HG03521 (cell line): Measurements from ENCODE around the gene MTFP1.
"Not testable (repeated sequence)": the region's sequence is repeated elsewhere in the genome, so short reads cannot be mapped to it uniquely, and the experiment has no call there.

Experiments
- ATAC-seq: cut with Tn5 transposase; IDR thresholded peaks from one replicate; pipeline ENCODE4 v1.9.1; 2021; ENCODE audit warnings: mild to moderate bottlenecking, moderate library complexity; ENCODE audit not compliant: unreplicated experiment

Gene MTFP1

DNA sequence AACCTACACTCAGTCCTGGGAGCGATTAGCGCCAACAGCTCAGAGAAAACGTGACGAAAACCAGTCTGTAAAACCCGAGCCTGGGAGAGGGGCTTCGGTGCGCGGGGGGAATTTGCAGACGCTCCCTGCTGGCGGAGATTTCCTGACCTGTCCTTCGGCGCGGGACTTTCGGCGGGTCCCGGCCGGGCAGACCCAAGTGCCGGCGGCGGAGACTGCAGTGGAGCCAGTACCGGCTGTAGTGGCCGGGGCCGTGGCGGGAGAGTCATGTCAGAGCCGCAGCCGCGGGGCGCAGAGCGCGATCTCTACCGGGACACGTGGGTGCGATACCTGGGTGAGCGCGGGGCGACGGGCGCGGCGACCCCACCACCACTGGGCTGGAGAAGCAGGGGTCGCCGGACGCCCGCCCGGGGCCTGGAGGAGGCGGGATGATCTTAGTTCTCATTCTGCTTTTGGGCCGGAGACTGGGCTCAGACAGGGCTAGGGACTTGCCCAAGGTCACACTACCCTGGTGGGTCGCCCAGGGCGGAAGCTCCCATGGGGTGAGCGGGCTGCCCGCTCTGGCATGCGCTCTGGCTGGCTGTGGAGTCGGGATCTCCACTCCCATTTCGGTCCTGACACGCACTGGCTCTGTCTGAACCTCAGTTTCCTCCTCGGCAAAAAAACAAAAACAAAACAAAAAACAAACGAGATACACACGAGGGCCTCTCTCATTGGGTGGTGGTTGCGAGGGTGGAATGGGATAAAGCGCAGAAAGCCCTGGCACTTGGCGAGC is at the start of gene MTFP1:
Gene MTFP1 (plus strand): TSS at position 153 of the 772 bp plus-strand sequence. CDS start 112 bp downstream, at position 265.
- no peak for ATAC-seq

- no peak for ATAC-seq
These were observed 45.6 kb upstream of the MTFP1 start for GRCh38 chr22:30380011-30380410.

DNA sequence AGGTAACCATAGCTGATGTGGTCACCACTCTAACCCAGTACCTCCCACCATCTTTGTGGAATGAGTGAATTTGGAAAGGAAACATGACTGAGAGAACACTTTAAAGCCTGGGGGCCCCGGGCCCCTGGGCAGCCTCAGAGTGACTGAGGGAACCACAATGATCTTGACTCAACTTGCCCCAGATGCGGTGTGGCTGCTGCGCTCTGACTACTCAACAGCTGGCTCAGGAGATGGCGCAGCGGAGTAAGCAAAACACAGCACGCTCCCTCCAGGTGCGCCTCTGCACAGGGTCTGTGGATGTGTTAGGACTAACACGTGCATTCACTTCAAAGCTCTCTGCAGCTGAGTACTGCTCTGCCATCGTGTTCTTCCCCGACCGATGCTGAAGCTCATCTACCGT is 44.3 kb upstream of the MTFP1 start:
- no peak for ATAC-seq

GRCh38 chr22:30382340-30382739 is 43.2 kb upstream of the MTFP1 start:
- no peak for ATAC-seq

GRCh38 chr22:30383061-30383460 is 42.5 kb upstream of the MTFP1 start:
- no peak for ATAC-seq

DNA sequence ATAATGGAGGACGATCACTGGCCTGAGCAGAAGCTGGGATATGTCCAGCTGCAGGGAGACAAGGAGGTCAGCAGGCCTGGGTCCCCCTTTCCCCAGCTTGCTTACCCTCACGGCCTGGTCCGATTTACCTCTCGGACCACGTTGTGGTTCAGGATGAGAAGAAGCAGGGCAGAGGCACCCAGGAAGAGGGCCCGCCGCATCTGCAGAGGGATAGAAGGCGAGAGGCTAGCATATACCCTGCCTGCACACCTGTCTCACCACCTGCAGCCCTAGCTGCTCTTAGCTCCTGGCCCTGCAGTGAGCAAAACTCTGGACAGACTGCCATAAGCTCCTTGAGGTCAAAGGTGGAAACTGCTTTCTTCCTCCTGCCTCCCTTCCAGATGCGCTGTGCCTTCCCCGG is 39.6 kb upstream of the MTFP1 start:
- no peak for ATAC-seq

DNA sequence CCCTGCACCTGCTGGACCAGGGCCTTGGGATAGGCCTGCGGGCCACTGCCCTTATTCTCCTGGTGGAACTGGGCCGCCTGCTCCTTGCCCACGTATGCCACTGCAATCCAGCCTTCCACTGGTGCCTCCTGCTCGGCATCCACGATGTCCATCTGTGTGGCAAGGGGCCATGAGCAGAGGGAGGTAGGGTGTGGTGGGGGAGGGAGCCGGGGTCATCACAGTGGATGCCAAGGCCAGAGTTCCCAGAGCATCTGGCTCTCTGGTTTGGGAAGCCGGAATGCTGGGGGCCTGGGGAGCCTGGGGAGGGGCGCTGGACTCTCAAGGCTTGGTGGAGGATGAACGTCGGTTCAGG is 39.0 kb upstream of the MTFP1 start:
- no peak for ATAC-seq

DNA sequence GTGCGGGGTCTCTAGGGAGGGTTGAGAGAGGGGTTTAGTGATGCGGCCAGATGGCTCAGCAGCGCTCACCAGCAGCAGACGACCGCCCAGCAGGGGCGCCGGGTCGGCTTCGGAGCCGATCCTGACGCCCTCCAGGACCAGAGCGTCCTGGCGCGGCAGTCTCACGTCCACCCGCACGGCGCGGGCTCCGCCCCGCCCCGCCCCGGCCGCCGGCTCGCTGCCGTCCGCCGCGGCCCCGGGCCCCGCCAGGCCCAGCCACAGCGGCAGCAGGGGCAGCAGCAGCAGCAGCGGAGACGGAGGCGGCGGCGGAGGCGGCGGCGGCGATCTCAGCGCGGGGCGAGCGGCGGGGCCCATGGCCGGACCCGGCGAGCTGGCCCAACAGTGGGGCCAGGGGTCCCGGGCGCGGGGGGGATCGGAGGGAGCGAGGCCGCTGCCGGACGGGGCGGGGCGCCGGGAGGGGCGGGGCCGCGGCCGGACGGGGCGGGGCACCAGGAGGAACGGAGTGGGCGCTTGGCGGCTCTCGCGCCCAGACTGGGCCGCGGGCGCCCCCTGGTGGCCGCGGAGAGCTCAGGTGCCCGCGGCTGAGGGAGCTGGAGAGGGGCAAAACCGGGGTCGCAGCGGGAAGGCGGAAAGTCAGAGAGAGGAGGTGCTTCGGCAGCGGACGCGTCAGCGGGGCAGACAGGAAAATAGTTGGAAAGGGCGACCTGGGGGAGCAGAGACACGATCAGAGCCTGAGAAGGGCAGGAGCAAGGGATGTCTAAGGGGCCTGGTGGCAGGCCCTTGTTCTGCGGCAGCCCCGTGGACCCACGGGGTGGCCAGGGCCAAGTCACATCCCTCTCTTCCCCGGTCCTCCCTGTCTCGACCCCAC is 38.4 kb upstream of the MTFP1 start, which contains the start of gene RNF215:
Gene RNF215 (minus strand): TSS at position 452 of the 868 bp plus-strand sequence. CDS start 98 bp downstream, at position 354.
- peak; percentile 76 for ATAC-seq

DNA sequence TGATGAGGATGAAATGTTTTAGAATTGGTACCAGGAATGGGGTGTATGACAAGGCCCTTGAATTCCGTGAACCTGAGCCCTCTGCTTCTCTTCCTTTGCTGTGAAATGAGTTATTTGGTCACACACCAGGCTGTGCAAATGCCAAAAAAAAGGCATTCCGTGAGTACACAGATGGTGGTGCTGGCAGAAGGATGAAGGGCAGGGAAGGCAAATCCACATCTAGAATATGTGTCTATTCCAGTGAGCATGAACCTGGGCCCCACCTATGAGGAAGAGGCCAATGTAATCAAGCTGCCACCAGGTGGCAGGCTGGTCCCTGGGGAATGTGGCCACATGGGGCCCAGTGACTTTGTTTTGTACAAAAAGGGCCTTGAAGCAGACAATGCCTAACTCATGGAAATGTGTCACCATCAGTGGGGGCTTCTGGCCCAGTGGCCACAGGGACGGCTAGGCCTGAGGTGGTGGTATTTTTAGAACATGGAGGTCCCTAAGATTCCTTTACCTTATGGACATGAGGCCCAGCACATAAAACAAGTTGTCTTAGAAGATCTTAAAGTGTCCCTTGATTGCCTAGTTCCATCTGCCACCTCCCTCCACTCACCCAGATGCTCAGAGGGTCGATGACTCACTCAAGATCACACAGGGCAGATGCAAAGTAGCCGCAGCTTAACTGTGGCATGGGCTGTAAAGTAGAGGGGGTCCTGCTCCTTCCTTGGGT is 34.4 kb upstream of the MTFP1 start:
- ATAC-seq: no peak

DNA sequence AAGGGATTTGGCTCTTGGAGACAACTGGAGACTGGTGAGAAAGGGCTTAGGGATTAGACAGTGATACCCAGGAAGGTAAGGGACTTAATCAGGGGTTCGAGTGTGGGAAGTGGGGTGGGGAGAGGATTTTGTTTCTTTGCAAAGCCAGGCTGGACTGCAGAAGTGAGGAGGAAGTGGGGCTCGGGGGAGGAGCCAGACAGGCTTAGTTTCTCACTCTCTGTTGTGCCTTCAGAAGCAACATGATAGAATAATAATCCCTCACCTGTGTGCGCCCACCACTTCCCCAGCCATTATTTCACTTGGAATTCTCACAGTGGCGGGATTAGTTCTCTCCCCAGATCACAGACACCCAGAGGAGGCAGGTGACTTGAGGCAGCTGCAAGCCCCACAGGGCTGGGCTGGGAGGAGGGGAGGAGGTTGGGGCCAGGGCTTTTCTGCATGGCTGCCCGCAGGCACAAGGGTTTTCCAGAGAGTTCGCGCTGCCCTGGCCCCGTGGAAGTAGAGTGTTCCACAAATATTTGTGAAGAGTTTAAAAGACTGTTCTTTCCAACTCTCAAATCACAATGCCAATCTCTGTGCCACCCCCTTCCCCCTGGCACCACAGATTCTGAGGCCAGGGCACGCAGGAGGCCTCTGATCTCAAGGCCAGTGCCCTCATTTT is 32.8 kb upstream of the MTFP1 start:
- no peak for ATAC-seq

DNA sequence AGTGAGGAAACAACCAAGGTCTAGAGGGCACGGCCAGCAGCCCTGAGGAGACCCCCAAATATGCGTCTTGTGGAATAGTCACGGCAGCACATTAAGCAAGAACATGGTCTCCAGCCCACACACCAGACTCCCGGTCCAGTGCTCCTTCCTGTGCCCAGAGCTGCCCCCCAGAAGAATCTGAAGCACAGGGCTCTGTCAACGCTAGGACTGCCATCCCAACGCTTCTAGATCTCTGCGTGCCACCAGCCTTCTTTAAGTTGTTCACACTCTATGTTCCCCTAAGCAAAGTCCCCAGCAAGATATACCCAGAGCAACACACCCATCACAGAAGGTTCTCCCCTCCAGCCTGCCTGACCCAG is 32.3 kb upstream of the MTFP1 start:
- no peak for ATAC-seq

DNA sequence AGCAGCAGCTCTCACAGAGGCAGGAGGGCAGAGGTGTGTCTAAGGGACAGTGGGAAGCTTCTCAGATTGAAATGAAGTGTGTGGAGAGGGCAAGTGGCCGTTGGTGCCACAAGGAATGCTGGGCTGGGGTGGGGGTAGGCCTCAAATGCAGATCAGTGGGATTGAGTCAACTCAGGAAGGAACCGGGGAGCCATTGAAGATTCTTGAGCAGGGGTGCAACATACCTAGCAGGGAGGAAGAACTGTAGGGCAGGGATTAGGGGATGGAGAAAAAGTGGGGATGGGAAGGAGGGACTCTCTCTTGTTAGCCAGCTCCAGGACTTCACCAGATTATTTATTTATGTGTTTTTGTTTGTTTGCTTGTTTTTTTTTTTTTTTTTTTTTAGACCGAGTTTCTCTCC is 31.7 kb upstream of the MTFP1 start:
- no peak for ATAC-seq

DNA sequence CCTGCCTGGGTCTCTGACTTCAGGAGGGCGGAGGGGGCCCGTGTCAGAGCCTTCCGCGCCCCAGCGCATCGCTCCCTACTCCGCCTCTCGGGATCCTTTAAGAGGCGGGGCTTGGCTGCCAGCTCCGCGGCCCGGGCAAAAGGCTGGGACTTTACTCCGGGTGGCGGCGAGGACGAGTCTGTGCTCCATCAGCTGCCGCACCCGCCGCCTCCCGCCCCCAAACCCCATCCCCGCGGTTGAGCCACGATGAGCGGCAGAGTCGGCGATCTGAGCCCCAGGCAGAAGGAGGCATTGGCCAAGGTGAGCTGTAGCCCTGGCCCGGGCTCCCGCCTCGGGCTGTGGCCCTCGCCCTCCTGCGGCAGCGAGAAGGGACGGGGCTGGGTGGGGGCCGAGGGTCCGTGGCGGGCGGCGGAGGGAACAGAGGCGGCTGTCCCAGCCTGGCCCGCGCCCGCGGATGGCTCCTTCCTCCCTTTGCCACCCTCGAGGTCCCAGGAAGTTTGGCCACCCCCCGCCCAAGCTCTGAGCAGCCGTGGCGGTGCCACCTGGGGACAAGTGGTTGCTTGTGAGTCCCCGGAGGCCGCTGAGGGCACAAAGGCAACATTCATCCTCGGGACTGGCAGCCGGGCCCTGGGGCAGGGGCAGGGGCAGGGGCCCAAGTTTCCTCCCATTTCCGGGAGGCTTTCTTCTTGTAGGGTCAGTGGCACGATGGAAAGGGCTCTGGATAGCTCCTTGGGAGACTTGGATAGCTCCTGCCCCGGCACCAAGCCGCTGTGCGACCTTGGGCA is 28.5 kb upstream of the MTFP1 start, which contains the start of gene SEC14L2:
Gene SEC14L2 (plus strand): TSS at position 148 of the 785 bp plus-strand sequence. CDS start 99 bp downstream, at position 247.
- ATAC-seq: no peak

DNA sequence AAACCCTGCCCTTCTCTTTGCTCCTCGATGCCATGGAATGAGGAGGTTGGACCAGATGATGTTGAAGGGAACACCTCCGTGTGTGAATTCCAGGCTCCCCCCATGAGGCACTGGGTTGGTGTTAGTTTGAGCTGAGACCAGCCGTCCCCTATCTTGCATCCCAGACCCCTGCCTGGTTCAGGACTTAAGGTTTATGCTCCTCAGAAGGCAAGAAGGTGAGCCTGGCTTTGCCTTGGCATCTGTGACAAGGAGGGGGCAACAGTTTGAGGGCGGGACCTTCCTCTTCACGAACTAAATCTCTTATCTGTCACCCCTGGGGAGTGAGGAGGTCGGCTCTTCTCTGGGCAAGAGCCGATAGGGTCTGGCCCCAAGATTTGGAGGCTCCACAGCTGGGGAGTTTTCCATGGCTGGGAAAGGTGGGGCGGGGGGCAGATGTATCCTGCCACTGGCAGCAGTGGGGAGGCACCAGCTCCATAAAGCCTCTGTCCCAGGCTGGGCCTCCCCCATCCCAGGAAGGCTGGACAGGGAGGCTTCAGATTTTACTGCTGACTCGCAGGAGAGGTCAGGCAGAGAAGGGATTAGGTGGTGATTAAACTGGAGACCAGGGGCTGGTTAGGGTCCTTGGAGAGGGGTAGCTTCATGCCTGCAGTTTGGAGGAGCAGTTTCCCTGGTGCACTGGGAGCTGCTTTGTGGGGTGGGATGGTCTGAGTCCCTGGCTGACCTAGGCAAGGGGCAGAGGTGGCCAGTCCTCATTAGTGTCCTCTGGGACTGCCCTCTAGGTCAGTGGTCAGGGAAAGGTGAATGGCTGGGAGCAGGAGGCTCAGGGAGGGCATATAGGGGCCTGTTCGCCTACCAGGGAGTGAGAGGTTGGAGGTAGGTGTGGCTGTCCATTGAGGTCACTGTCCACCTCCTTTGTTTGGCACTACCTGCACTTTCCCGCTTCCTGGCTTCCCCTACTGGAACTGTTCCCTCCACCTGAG is 27.6 kb upstream of the MTFP1 start:
- ATAC-seq: no peak

DNA sequence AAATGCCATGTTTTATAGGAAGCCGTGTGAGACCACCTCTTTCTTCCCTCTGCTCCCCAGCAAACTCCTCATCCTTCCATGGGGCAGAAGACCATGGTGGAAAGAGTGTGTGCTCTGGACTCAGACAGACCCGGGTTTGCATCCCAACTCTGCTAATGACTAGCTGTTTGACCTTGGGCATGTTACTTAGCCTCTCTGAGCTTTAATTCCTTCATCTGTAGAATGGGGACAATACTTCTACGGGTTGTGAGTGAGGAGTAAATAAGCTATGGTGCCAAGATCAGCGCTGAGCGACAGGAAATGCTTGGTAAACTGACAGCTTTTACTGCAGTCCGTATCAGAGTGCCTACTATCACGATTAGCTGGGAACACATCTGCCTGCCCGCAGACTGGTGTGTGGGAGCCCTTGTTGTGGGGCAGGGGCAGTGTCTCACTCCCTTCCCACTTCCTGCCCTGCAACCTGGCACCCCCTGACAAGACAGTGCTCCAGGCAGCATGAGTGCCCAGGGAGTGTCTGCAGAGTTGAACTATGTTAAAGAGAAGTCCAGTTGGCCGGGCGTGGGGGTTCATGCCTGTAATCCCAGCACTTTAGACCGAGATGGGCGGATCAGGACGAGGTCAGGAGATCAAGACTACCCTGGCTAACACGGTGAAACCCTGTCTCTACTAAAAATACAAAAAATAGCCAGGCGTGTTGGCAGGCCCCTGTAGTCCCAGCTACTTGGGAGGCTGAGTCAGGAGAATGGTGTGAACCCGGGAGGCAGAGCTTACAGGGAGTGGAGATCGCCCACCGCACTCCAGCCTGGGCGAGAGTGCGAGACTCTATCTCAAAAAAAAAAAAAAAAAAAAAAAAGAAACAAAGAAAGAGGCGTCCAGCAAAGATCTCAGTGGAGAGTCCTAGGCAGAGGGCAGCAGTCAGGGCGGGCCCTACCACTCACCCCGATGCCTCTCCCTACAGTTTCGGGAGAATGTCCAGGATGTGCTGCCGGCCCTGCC is 26.6 kb upstream of the MTFP1 start:
- ATAC-seq: no peak

- no peak for ATAC-seq
These were observed 25.9 kb upstream of the MTFP1 start for GRCh38 chr22:30399718-30400117.

DNA sequence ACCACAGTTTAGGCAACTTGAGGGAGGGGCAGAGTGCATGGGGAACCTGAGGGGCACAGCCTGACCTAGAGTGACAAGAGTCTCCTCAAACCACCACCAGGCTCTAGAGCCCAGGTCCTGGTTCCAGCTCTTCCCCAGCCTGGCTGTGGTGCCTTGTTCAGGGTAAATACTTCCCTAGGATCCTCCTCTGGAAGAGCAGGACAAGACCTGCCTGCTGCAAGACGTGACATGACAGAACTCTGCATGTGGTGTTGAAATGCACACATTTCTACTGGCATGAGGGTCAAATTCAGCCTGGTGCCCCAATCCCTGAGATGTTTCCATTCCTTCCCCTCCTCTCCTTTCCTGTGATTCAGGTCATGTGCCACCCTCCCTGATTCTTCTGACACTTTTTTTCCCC is 25.4 kb upstream of the MTFP1 start:
- no peak for ATAC-seq

DNA sequence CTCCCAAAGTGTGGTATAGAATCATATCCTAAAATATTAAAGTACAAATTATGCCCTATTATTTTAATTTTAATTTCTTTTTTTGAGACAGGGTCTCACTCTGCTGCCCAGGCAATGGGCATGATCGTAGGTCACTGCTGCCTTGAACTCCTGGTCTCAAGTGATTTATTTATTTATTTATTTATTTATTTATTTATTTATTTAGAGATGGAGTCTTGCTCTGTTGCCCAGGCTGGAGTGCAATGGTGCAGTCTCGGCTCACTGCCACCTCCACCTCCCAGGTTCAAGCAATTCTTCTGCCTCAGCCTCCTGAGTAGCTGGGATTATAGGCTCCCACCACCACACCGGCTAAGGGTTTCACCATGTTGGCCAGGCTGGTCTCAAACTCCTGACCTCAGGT is 24.5 kb upstream of the MTFP1 start:
- ATAC-seq: not testable (repeated sequence)
